GM21619 (cell line): ENCODE data around the gene ACAD9.
A peak's percentile ranks its signal among the peaks of the same experiment; 100 is the strongest.
"Not testable (repeated sequence)": the region's sequence is repeated elsewhere in the genome, so short reads cannot be mapped to it uniquely, and the experiment has no call there.

ENCODE experiments used
- ATAC-seq: cut with Tn5 transposase; IDR thresholded peaks from one replicate; pipeline ENCODE4 v1.9.1; 2021; ENCODE audit not compliant: unreplicated experiment

The ACAD9 gene

GRCh38 chr3:128859630-128860029 is 19.8 kb upstream of the ACAD9 start:
- no peak for ATAC-seq

GRCh38 chr3:128861491-128861890 is 17.9 kb upstream of the ACAD9 start:
- ATAC-seq, result no peak

GRCh38 chr3:128863560-128863959 is 15.9 kb upstream of the ACAD9 start:
- ATAC-seq, result no peak

DNA sequence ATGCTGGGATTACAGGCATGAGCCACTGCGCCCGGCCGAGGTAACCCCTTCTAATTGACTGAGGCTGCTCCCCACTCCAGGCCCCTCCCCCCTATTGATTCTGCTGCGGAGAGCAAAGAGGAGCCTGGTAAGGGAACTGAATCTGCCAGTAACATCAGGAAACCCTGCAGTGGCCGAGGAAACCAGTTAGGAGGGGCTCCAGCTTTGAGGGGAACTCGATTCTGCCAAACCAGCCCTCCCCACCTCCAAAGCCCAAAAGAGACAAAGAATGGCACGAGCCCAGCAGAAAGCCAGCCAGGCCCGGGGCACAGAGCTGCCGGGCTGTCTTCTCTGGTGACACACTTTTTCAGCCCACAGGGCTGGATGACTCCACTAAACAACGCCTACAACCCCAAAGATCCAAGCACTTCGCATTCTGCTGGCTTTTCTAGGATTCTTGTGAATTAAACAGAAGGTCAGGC is 15.0 kb upstream of the ACAD9 start:
- no peak for ATAC-seq

DNA sequence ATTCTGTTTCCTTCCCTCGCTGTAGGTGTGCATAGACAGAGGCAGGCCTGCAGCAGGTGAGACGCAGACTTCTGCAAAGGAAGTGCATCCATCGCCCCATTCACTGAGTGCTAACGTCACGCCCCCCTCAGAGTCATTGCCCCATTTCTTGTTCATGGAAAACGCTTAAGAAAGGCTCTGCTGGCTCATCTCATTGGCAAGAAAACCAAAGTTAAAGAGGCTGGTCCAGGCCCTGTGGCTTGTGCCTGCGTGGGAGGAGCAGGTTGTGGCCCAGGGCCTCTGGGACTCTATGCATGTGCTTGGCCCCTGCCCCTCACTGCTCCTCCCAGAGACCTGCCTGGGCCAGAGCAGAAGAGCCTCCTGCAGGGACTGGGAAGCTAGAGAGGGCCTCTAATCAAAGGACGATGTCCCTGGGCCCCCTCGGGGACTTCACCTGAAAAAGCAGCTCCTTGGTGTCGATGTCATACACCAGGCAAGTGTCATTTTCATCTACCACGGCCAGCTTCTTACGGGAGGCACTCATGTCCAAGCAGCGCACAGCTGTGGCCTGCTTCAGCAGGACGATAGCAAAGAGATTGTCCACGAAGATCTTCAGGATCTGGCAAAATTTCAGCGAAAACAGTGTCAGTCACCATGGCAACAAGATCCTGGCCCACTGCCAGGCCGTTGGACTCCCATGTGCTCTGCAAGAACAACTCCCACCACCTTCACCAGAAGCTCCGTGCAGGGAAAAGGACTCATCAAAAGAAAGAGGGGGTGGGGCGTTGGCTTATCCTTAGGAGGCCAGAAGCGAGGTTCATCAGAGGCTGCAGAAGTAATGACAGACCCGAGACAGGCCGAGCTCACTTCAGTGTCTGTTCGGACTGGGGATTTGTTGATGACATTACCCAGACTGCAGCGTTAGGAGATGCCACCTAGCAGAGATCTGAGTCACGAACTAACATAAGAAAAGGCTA is 14.3 kb upstream of the ACAD9 start:
- not testable (repeated sequence) for ATAC-seq

- ATAC-seq, result no peak
Measured at GRCh38 chr3:128867200-128868125, 12.0 kb upstream of the ACAD9 start.

- ATAC-seq, result no peak
Measured at GRCh38 chr3:128870347-128870746, 9.1 kb upstream of the ACAD9 start.

DNA sequence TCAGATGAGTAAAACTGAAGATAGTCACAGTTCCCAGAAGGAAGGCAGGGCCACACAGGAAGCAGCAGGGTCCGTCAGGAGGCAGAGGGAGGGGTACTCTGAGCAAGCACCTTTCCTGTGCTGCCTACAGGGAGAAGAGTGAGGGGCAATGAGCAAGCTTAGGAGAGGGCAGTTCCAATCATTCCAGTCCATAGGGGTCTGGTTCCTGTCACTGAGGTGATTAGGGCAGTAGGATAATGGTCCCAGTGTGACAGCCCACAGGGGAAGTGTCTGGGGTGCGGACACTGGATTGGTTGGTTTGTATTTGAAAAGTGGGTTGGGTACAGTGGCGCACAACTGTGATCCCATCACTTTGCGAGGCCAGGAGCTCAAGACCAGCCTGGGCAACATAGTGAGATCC is 7.1 kb upstream of the ACAD9 start:
- ATAC-seq, result no peak

DNA sequence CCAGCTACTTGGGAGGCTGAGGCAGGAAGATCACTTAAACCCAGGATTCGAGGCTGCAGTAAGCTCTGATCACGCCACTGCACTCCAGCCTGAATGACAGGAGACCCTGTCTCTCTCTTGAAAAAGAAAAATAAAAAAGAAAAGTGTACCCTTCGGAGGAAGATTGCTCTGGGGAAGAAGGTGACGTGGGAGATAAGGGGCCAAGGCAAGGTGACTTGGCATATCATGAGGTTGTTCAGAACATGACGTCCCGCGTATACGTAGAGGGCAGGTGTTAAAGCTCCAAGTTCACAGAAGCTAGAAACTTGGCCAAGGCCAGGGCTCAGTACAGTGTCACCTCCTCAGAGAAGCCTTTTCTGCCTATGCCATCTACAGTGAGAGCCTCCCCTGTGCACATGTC is 6.7 kb upstream of the ACAD9 start:
- ATAC-seq, result no peak

DNA sequence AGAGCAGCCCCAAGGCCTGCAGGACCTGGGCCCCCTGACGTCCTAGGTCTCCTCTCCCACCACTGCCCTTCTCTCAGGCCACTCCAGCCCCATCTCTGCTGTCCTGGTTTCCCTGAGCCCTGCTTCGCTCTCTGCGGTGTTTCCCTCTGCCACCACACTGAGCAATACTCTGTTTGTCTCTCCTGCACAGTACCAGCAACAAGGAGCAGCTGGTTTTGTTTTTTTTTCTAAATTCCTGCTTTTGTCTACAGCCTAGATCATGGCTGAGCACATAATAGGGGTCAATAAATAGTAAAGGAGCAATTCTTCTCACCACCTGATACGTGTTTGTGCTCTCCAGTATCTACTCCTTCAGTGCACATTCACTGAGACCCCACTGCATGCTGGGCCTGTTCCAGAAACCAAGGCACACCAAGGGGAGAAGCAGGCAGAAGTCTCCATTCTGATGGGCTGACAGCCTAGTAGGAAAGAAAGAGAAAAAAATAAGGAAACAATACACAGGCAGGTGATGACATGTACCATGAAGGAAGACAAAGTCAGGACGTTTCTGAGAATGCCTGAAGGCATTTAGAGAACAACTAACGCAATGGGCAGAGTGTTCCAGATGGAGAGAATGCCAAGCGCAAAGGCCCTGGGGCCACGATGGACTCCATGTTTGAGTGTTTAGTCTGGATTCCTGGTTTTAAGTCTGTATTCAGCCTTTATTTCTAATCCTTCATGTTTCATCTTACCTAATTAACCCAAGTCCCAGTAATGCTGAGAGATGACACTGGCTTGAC is 6.0 kb upstream of the ACAD9 start:
- no peak for ATAC-seq

DNA sequence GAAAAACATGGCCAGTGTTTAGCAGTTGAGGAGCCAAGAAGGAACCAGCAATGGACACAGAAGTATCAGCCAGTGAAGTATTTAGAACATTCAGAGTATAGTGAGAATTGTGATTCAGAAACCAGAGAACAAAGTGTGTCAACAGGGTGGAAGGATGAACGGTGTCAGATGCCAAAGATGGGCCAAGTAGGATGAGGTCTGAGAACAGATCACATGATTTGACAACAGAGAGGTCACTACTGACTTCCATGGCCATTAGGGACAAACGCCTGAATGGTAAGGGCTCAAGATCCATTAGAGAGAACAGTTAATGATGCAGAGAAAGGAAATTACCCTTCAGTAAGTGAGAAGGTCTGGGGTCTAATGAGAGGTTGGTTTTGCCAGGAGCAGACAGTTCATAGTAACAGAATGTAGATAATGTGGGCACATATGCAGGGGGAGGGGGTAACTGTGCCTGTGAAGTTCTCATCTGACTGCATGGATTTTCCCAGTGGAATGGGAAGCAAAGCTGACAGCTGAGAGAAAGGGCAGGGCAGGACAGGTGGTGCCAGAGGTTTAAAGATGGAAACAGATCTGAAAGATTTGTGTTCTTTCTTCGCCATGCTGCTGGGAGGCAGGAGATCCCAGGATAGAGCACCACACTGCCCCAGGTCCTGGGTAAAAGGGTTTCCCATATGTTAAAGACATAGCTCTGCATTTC is 4.8 kb upstream of the ACAD9 start:
- no peak for ATAC-seq

DNA sequence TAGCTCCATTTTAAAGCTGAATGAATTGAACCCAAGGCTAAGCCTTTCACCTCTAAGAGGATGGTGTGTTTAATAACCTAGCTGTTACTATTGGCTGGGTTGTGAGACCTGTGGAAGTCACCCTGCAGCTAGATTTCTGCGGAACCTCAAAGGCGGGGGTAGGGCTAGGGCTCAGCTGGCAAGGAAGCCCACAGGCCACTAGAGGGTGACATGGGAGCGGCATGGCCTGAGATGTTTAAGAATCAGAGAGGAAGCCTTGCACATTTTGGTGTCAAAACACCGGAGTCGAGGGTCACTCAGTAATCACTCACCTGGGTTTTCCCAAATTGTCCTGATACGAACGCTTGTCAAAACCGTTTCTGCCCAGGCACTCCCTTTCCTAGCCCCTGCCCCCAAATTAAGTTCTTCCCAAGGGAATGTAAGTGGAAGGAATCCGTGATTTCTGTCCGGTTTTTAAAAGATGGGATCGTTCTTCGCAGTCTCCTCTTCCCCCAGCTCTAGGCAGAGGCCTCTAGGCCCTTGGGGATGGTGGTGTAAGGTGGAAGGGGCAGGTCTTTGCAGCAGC is 3.8 kb upstream of the ACAD9 start:
- ATAC-seq, result no peak

GRCh38 chr3:128878011-128878457 is 1.4 kb upstream of the ACAD9 start:
- ATAC-seq, result no peak

DNA sequence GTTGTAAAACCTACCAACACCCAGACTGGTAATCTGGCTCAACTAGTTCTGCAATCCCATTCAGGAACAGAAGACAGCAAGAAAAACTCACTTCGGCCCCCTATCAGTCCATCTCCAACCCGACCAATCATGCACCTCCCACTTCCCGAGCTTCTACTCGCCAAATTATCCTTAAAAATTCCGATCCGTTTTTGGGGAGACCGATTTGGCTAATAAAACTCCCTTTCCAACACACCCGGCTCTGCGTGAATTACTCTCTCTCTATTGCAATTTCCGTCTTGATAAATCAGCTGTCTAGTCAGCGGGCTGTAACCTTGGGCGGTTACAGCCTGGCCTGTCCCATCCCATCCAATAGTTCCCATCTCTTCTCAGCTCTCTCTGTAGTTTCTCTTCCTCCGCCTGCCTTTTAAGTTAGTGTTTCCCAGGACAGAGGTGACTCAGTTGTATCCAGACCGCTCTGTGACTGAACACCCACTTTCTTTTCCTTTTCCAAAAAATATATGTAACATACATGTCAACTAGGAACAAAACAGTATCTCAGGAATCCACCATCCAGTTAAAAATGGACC is 780 bp upstream of the ACAD9 start:
- peak; percentile 17 for ATAC-seq

- ATAC-seq, result no peak
Measured at GRCh38 chr3:128879991-128880390, 571 bp downstream of the ACAD9 start.

GRCh38 chr3:128880455-128880854 is 1.0 kb downstream of the ACAD9 start:
- not testable (repeated sequence) for ATAC-seq

DNA sequence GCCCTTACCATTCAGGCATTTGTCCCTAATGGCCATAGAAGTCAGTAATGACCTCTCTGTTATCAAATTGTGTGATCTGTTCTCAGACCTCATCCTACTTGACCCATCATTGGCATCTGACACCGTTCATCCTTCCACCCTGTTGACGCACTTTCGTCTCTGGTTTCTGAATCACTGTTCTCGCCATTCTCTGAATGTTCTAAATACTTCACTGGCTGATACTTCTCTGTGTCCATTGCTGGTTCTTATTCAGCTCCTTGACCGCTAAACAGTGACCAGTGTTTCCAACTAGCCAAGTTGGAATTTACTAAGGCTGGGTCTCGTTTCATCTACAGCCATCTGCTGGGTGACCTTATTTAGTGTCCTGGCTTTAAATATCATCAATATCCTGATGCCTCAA is 2.2 kb downstream of the ACAD9 start:
- ATAC-seq, result no peak

- no peak for ATAC-seq
Measured at GRCh38 chr3:128882719-128883118, 3.3 kb downstream of the ACAD9 start.

GRCh38 chr3:128884992-128885391 is 5.6 kb downstream of the ACAD9 start:
- no peak for ATAC-seq
